ENCODE data around the gene LINC01488. TPM values are rescaled to one million over a fixed set of nuclear protein-coding genes. Genes with fewer than 3 reads are reported as not detected.

Gene LINC01488
- total and polyA plus RNA-seq, 2 of the 13 experiments (the other 11 are each of a cell fraction or from before 2014, with no cell fraction given): 0.26 to 0.58 TPM

DNA sequence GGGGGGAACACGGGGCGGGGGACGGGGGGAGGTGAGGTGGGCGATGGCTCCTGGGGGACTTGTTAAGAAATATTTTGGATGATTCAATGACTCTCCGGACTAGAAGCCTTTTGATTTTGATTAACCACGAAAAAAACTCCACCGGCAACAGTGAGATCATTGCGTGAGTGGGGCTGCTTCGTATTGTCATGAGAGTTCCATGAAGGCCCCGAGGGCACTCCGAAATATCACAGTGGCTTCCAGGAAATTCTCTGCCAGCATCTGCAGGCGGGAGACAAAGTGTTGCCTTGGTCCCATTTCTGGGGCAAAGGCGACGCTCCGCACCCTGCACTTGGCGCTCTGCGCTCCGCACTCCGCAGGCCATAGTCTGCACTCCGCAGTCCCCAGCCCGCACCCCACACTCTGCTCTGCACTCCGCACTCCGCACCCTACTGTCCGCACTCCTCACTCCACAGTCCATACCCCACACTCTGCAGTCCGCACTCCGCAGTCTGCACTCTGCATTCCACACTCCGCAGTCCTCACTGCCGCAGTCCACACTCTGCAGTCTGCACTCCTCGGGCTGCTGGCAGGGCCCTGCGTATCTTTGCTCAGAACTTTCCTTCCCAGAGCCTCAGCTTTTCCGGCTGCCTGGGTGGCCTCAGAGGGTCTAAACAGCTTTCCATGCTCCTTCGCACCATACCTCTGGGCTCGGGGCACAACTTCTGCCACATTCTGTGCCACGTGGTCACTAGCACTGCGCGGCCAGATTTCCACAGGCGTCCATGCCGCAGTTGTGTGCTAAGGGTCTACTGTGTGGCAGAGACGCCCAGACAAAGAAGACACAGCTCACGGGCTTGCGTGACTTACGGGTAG is 61.1 kb downstream of the LINC01488 start:
- no peak overlapping the region for H3K4me3 ChIP-seq (replicated peaks in 1 of 3; ENCODE audit: insufficient read depth in 1 of 3, low read depth in 2 of 3, low read length in 3 of 3)
- no TSS peak for BruUV-seq (replicated peaks)
- H3K27ac ChIP-seq (ENCODE audit: extremely low read length, insufficient read depth, low read length): no peak overlapping the region
- no peak for FAIRE-seq
- no peak for DNase-seq (ENCODE audit: low spot score)
- H3K9me3 ChIP-seq (ENCODE audit: low read length): no peaks in the 10 kb centered on the region
- no peaks in the 10 kb centered on the region for H3K36me3 ChIP-seq (replicated peaks in 1 of 2; ENCODE audit: control insufficient read depth in 1 of 2, insufficient read depth in 2 of 2, low read length in 2 of 2)
- H3K27me3 ChIP-seq (ENCODE audit: control insufficient read depth in 1 of 2, insufficient read depth in 2 of 2, low read length in 2 of 2): peaks cover 7 to 50% of the 10 kb centered on the region in 2 experiments
- intact Hi-C loops (cut with micrococcal nuclease; ENCODE audit: unreplicated experiment) (no loop called here), in situ Hi-C loops (cut with HindIII; ENCODE audit: extremely low pct_ligation_motif_present, low pct_unique_long_range_greater_than_20kb) (no loop called here)
- POLR2A ChIA-PET: no interaction called here
- no peak overlapping the region for H3K4me2 ChIP-seq (ENCODE audit: low read depth, low read length)
- H2AFZ ChIP-seq (ENCODE audit: low read length): no peak overlapping the region
- WGBS (ENCODE audit: low lambda C conversion rate): 83% methylated on average over 37 of the region's 42 CpGs
- peaks cover 7% of the 10 kb centered on the region for H3K4me1 ChIP-seq (ENCODE audit: insufficient read depth, low read length)
- H4K20me1 ChIP-seq (ENCODE audit: insufficient read depth, low read length): no peaks in the 10 kb centered on the region
- no peaks in the 10 kb centered on the region for H3K79me2 ChIP-seq (ENCODE audit: insufficient read depth, low read length)
- ATAC-seq: no peak
- H3K9ac ChIP-seq (ENCODE audit: insufficient read depth, low read depth, low read length): no peak overlapping the region
- CTCF ChIA-PET (ENCODE audit: low intra/inter-chr PET ratio, low total read pairs): no interaction called here
- TF ChIP-seq MXD4 (CRISPR knock-in tag; IDR thresholded peaks at IDR 0.05) (no peak), EED (CRISPR knock-in tag; IDR thresholded peaks at IDR 0.05) (no peak), SATB2 (CRISPR knock-in tag; IDR thresholded peaks at IDR 0.05) (no peak), ZFP36 (IDR thresholded peaks at IDR 0.05; ENCODE audit: borderline replicate concordance, low read depth, low read length, partially characterized antibody) (no peak), ZNF83 (CRISPR knock-in tag; IDR thresholded peaks at IDR 0.05; ENCODE audit: borderline replicate concordance) (no peak), SRSF4 (IDR thresholded peaks at IDR 0.05; ENCODE audit: low read depth, low read length, poor library complexity, severe bottlenecking) (no peak), ZNF543 (CRISPR knock-in tag; IDR thresholded peaks at IDR 0.05) (no peak)
- TF ChIP-seq, protein P1, sequence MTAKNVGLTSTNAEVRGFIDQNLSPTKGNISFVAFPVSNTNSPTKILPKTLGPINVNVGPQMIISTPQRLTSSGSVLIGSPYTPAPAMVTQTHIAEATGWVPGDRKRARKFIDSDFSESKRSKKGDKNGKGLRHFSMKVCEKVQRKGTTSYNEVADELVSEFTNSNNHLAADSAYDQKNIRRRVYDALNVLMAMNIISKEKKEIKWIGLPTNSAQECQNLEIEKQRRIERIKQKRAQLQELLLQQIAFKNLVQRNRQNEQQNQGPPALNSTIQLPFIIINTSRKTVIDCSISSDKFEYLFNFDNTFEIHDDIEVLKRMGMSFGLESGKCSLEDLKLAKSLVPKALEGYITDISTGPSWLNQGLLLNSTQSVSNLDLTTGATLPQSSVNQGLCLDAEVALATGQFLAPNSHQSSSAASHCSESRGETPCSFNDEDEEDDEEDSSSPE (CRISPR knock-in tag; IDR thresholded peaks at IDR 0.05): no peak
- TF ChIP-seq, protein P2, sequence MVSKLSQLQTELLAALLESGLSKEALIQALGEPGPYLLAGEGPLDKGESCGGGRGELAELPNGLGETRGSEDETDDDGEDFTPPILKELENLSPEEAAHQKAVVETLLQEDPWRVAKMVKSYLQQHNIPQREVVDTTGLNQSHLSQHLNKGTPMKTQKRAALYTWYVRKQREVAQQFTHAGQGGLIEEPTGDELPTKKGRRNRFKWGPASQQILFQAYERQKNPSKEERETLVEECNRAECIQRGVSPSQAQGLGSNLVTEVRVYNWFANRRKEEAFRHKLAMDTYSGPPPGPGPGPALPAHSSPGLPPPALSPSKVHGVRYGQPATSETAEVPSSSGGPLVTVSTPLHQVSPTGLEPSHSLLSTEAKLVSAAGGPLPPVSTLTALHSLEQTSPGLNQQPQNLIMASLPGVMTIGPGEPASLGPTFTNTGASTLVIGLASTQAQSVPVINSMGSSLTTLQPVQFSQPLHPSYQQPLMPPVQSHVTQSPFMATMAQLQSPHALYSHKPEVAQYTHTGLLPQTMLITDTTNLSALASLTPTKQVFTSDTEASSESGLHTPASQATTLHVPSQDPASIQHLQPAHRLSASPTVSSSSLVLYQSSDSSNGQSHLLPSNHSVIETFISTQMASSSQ (IDR thresholded peaks at IDR 0.05; ENCODE audit: low read depth): no peak
- TF ChIP-seq, protein P2 (CRISPR knock-in tag; IDR thresholded peaks at IDR 0.05; ENCODE audit: borderline replicate concordance): no peak
- TF ChIP-seq, protein P3, sequence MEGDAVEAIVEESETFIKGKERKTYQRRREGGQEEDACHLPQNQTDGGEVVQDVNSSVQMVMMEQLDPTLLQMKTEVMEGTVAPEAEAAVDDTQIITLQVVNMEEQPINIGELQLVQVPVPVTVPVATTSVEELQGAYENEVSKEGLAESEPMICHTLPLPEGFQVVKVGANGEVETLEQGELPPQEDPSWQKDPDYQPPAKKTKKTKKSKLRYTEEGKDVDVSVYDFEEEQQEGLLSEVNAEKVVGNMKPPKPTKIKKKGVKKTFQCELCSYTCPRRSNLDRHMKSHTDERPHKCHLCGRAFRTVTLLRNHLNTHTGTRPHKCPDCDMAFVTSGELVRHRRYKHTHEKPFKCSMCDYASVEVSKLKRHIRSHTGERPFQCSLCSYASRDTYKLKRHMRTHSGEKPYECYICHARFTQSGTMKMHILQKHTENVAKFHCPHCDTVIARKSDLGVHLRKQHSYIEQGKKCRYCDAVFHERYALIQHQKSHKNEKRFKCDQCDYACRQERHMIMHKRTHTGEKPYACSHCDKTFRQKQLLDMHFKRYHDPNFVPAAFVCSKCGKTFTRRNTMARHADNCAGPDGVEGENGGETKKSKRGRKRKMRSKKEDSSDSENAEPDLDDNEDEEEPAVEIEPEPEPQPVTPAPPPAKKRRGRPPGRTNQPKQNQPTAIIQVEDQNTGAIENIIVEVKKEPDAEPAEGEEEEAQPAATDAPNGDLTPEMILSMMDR (CRISPR knock-in tag; IDR thresholded peaks at IDR 0.05): no peak
- TF ChIP-seq, protein P4, sequence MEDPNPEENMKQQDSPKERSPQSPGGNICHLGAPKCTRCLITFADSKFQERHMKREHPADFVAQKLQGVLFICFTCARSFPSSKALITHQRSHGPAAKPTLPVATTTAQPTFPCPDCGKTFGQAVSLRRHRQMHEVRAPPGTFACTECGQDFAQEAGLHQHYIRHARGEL (CRISPR knock-in tag; IDR thresholded peaks at IDR 0.05): no peak
- TF ChIP-seq, protein P5, sequence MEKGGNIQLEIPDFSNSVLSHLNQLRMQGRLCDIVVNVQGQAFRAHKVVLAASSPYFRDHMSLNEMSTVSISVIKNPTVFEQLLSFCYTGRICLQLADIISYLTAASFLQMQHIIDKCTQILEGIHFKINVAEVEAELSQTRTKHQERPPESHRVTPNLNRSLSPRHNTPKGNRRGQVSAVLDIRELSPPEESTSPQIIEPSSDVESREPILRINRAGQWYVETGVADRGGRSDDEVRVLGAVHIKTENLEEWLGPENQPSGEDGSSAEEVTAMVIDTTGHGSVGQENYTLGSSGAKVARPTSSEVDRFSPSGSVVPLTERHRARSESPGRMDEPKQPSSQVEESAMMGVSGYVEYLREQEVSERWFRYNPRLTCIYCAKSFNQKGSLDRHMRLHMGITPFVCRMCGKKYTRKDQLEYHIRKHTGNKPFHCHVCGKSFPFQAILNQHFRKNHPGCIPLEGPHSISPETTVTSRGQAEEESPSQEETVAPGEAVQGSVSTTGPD (CRISPR knock-in tag; IDR thresholded peaks at IDR 0.05): no peak
